ENCODE results near the gene DSC2.
"Not testable (repeated sequence)": the region's sequence is repeated elsewhere in the genome, so short reads cannot be mapped to it uniquely, and the experiment has no call there.

The DSC2 gene

GRCh38 chr18:31040686-31041270 lies 61.4 kb downstream of the DSC2 start:
- Histone ChIP-seq H3K9me3 (ENCODE audit: control insufficient read depth in 5 of 5, low read length in 5 of 5) (no peaks in the 10 kb centered on the region), H3K9ac (ENCODE audit: low read length in 5 of 5) (no peak overlapping the region), H3K4me3 (ENCODE audit: low read depth in 1 of 5, low read length in 5 of 5) (peak overlapping the region in 4 of 5 donors; percentile 30 to 55 (median 52)), H3K27me3 (ENCODE audit: control insufficient read depth in 5 of 5, insufficient read depth in 4 of 5, low read length in 5 of 5) (peaks cover 19 to 42% (median 41%) of the 10 kb centered on the region in 5 donors), H3K36me3 (ENCODE audit: control insufficient read depth in 5 of 5, insufficient read depth in 5 of 5, low read length in 5 of 5) (no peaks in the 10 kb centered on the region), H3K27ac (ENCODE audit: low read depth, low read length) (no peak overlapping the region), H3K4me1 (ENCODE audit: control insufficient read depth in 5 of 5, insufficient read depth in 5 of 5, low read length in 5 of 5) (peaks cover 1 to 23% (median 22%) of the 10 kb centered on the region in 5 donors)

GRCh38 chr18:31039426-31039825 lies 62.8 kb downstream of the DSC2 start:
- no peak overlapping the region for H3K27ac ChIP-seq (ENCODE audit: low read depth, low read length)
- no peaks in the 10 kb centered on the region for H3K36me3 ChIP-seq (ENCODE audit: control insufficient read depth in 5 of 5, insufficient read depth in 5 of 5, low read length in 5 of 5)
- H3K27me3 ChIP-seq (ENCODE audit: control insufficient read depth in 5 of 5, insufficient read depth in 4 of 5, low read length in 5 of 5) = peaks cover 19 to 42% (median 38%) of the 10 kb centered on the region in 5 donors
- no peak overlapping the region for H3K9ac ChIP-seq (ENCODE audit: low read length in 5 of 5)
- H3K9me3 ChIP-seq (ENCODE audit: control insufficient read depth in 5 of 5, low read length in 5 of 5) = no peaks in the 10 kb centered on the region
- peaks cover 1 to 23% (median 22%) of the 10 kb centered on the region in 5 donors for H3K4me1 ChIP-seq (ENCODE audit: control insufficient read depth in 5 of 5, insufficient read depth in 5 of 5, low read length in 5 of 5)
- H3K4me3 ChIP-seq (ENCODE audit: low read depth in 1 of 5, low read length in 5 of 5) = no peak overlapping the region

GRCh38 chr18:31037686-31038085 lies 64.5 kb downstream of the DSC2 start:
- H3K27ac ChIP-seq (ENCODE audit: low read depth, low read length); H3K9me3 ChIP-seq (ENCODE audit: control insufficient read depth in 5 of 5, low read length in 5 of 5); H3K36me3 ChIP-seq (ENCODE audit: control insufficient read depth in 5 of 5, insufficient read depth in 5 of 5, low read length in 5 of 5); H3K4me3 ChIP-seq (ENCODE audit: low read depth in 1 of 5, low read length in 5 of 5); H3K9ac ChIP-seq (ENCODE audit: low read length in 5 of 5): not testable (repeated sequence)
- Histone ChIP-seq H3K4me1 (ENCODE audit: control insufficient read depth in 5 of 5, insufficient read depth in 5 of 5, low read length in 5 of 5) (peaks cover 1 to 21% (median 18%) of the 10 kb centered on the region in 5 donors), H3K27me3 (ENCODE audit: control insufficient read depth in 5 of 5, insufficient read depth in 4 of 5, low read length in 5 of 5) (peaks cover 15 to 33% (median 24%) of the 10 kb centered on the region in 5 donors)

GRCh38 chr18:31034541-31034940 lies 67.7 kb downstream of the DSC2 start:
- Histone ChIP-seq H3K9me3 (ENCODE audit: control insufficient read depth in 5 of 5, low read length in 5 of 5) (no peaks in the 10 kb centered on the region), H3K36me3 (ENCODE audit: control insufficient read depth in 5 of 5, insufficient read depth in 5 of 5, low read length in 5 of 5) (no peaks in the 10 kb centered on the region), H3K4me3 (ENCODE audit: low read depth in 1 of 5, low read length in 5 of 5) (no peak overlapping the region)

GRCh38 chr18:31030574-31031278 lies 71.5 kb downstream of the DSC2 start:
- no peak overlapping the region for H3K9ac ChIP-seq (ENCODE audit: low read length in 5 of 5)
- no peaks in the 10 kb centered on the region for H3K36me3 ChIP-seq (ENCODE audit: control insufficient read depth in 5 of 5, insufficient read depth in 5 of 5, low read length in 5 of 5)
- no peaks in the 10 kb centered on the region for H3K4me1 ChIP-seq (ENCODE audit: control insufficient read depth in 5 of 5, insufficient read depth in 5 of 5, low read length in 5 of 5)
- H3K4me3 ChIP-seq (ENCODE audit: low read depth in 1 of 5, low read length in 5 of 5) = no peak overlapping the region
- H3K27me3 ChIP-seq (ENCODE audit: control insufficient read depth in 5 of 5, insufficient read depth in 4 of 5, low read length in 5 of 5) = no peaks in the 10 kb centered on the region
- no peaks in the 10 kb centered on the region for H3K9me3 ChIP-seq (ENCODE audit: control insufficient read depth in 5 of 5, low read length in 5 of 5)
- no peak overlapping the region for H3K27ac ChIP-seq (ENCODE audit: low read depth, low read length)

More at GRCh38 chr18:31034541-31034940, 67.7 kb downstream of the DSC2 start:
- H3K27me3 ChIP-seq (ENCODE audit: control insufficient read depth in 5 of 5, insufficient read depth in 4 of 5, low read length in 5 of 5) = peaks cover 0 to 3% (median 0%) of the 10 kb centered on the region in 5 donors
- H3K4me1 ChIP-seq (ENCODE audit: control insufficient read depth in 5 of 5, insufficient read depth in 5 of 5, low read length in 5 of 5) = no peaks in the 10 kb centered on the region
- no peak overlapping the region for H3K9ac ChIP-seq (ENCODE audit: low read length in 5 of 5)
- no peak overlapping the region for H3K27ac ChIP-seq (ENCODE audit: low read depth, low read length)

- no peaks in the 10 kb centered on the region for H3K9me3 ChIP-seq (ENCODE audit: control insufficient read depth in 5 of 5, low read length in 5 of 5)
- H3K36me3 ChIP-seq (ENCODE audit: control insufficient read depth in 5 of 5, insufficient read depth in 5 of 5, low read length in 5 of 5) = no peaks in the 10 kb centered on the region
- no peaks in the 10 kb centered on the region for H3K27me3 ChIP-seq (ENCODE audit: control insufficient read depth in 5 of 5, insufficient read depth in 4 of 5, low read length in 5 of 5)
- H3K9ac ChIP-seq (ENCODE audit: low read length in 5 of 5) = no peak overlapping the region
- no peak overlapping the region for H3K27ac ChIP-seq (ENCODE audit: low read depth, low read length)
- H3K4me1 ChIP-seq (ENCODE audit: control insufficient read depth in 5 of 5, insufficient read depth in 5 of 5, low read length in 5 of 5) = no peaks in the 10 kb centered on the region
- no peak overlapping the region for H3K4me3 ChIP-seq (ENCODE audit: low read depth in 1 of 5, low read length in 5 of 5)
These were observed 86.3 kb downstream of the DSC2 start for GRCh38 chr18:31015715-31016434.

GRCh38 chr18:31011455-31011854 lies 90.8 kb downstream of the DSC2 start:
- not testable (repeated sequence) for H3K9me3 ChIP-seq (ENCODE audit: control insufficient read depth in 5 of 5, low read length in 5 of 5); H3K36me3 ChIP-seq (ENCODE audit: control insufficient read depth in 5 of 5, insufficient read depth in 5 of 5, low read length in 5 of 5); H3K27ac ChIP-seq (ENCODE audit: low read depth, low read length); H3K4me3 ChIP-seq (ENCODE audit: low read depth in 1 of 5, low read length in 5 of 5); H3K9ac ChIP-seq (ENCODE audit: low read length in 5 of 5); H3K27me3 ChIP-seq (ENCODE audit: control insufficient read depth in 5 of 5, insufficient read depth in 4 of 5, low read length in 5 of 5); H3K4me1 ChIP-seq (ENCODE audit: control insufficient read depth in 5 of 5, insufficient read depth in 5 of 5, low read length in 5 of 5)

GRCh38 chr18:31010601-31011000 lies 91.6 kb downstream of the DSC2 start:
- no peaks in the 10 kb centered on the region for H3K36me3 ChIP-seq (ENCODE audit: control insufficient read depth in 5 of 5, insufficient read depth in 5 of 5, low read length in 5 of 5)
- no peak overlapping the region for H3K4me3 ChIP-seq (ENCODE audit: low read depth in 1 of 5, low read length in 5 of 5)
- no peaks in the 10 kb centered on the region for H3K9me3 ChIP-seq (ENCODE audit: control insufficient read depth in 5 of 5, low read length in 5 of 5)
- H3K27ac ChIP-seq (ENCODE audit: low read depth, low read length) = no peak overlapping the region
- no peaks in the 10 kb centered on the region for H3K27me3 ChIP-seq (ENCODE audit: control insufficient read depth in 5 of 5, insufficient read depth in 4 of 5, low read length in 5 of 5)
- H3K9ac ChIP-seq (ENCODE audit: low read length in 5 of 5) = no peak overlapping the region
- H3K4me1 ChIP-seq (ENCODE audit: control insufficient read depth in 5 of 5, insufficient read depth in 5 of 5, low read length in 5 of 5) = no peaks in the 10 kb centered on the region
